Activated T-cell treated with anti-CD3 and anti-CD28 coated beads for 4 hours (primary cell): ENCODE measurements around the gene KLHL34.

Experiments
- DNase-seq: peaks from one replicate; pipeline ENCODE4 v3.0.0-alpha.2; 2020

KLHL34 gene, protein sequence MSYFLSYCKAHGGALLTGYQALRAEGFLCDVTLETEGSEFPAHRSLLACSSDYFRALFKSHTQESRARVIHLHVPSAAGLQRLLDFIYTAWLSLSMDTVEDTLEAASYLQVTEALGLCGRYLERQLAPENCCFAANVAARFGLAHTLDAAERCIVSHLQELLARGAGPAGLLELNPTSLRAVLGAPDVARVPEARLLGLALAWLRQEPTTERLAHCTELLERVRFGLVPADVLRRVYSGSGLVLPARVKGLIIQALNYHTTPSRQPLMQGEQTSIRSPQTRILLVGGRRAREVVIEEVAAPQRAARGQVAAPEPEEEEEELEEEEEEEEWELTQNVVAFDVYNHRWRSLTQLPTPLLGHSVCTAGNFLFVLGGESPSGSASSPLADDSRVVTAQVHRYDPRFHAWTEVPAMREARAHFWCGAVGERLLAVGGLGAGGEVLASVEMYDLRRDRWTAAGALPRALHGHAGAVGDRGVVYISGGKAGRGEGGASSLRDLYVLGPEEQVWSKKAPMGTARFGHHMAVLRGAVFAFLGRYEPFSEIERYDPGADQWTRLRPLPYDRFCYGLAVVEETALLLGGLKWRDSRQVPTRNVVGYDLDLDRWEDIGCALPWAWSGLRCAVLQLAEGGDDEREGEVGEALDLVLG

DNA sequence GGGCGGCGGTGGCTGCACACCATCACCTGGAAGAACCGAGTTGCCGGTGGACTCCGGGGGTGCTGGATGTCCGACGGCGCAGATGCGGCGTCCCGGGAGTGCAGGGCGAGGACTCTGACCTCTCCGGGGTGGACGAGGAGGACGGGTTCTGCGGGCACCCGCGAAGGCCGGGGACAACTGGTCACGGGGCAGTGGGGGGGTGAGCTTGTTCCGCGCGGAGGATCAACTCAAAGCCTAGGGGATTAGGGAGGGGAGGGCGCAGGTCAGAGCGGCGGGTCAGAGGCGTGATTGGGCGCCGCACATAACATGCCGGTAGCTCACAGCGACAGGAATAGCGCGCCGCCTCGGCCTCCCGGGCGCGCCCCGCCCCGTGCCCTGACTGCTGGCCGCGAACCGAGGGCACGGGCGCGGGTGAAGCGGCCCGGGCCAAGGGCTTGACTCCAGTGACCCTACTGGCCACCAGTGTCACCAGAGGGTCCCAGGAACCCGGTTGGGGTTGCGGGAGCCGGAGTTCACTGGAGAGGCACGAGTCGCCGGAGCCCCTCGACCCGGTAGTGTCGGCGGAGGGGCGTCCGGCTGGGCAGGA, at the start of gene KLHL34:
KLHL34 (minus strand) TSS at position 179 of the 586 bp plus-strand sequence. CDS start 542 bp downstream, outside the sequence.
- DNase-seq, result no peak

DNA sequence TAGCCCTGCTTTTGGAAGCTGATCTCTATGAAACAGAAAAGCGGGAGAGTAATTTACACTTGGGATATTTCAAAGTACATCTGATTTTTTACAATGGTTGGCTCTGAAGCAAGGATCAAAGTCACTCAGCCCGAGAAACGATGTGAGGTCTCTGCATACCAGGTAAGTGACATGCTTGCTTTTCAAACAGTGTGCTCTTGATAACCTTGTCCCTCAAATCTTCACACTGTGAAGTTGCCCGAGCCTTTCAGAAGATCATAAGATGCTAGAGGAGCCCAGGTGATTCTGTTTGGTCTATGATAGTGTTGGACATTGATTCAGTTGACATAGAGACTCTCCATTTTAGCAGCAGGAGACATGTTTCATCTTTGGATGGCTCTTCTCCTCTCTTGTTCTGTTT, 47.1 kb upstream of the KLHL34 start:
- DNase-seq, result no peak

DNA sequence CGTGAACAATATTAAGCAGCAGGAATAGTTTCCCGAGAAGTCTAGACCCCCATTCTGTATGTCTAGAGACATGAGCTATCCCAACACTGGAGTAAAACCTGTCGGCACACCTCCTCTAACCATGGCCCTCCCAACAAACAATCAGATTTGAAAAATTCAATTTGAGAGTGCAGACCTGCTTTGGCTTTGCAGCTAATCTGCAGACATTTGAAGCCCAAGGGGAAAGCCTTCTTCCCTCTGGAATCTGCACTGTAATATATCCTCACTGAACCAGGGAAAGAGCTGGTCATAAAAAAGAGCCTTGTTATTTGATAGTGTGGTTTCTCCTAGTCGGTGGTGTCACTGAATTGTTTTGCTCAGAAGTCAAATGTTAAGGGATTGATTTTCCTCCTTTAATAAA, 44.6 kb upstream of the KLHL34 start:
- no peak for DNase-seq

DNA sequence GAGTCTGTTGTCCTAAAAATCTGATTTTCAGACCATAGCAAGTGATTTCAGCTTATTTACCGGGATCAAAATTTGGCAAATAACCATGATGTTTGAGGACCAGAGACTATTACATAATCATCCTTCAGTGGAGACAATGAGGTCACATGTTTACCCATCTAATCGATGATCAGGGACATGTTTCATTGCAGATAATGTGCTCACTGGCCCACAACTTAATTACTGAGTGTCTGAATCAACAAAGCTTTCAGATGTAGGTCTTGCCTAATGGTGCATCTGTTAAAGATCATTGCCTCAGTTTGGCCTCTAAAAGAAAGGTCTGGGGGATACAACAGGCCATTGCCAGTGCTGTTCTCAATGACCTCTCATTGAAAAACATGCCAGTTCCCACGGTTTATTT, 42.8 kb upstream of the KLHL34 start:
- DNase-seq, result no peak

DNA sequence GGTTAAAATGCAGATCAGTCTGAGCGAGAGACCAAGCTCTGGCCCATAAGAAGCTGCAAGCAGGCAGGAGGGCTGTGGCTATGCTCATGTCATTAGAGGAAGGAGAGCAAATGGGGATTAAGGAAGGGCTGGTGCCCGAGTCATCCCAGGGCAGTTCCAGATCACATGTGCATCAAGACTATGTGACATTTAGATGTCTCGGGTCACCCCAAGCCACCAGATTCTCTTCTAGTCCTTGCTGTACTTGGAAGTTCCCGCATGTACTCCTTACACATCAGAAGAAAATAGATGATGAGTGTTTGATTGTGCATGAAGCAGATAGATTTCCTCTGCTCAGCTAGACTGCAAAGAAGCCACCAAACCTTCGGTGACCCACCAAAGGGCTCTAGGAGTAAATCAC, 42.1 kb upstream of the KLHL34 start:
- no peak for DNase-seq

DNA sequence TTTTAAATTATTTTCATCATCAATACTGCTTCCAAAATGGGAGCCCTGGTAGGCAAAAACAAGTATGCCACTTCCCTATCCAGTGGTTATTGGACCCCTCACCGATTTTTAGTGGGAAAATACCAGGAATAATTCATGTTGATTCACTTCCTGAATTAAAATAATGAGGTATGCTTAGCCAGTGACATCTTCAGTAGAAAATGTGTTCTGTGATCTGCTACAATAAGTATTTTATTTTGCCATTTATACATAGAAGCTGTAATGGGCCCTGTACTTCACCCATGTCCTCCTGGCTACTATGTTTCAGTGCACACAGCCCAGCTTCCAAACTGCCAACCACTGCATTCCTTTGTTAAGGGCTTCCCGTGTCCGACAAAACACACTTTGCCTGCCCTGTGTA, 41.0 kb upstream of the KLHL34 start:
- no peak for DNase-seq

DNA sequence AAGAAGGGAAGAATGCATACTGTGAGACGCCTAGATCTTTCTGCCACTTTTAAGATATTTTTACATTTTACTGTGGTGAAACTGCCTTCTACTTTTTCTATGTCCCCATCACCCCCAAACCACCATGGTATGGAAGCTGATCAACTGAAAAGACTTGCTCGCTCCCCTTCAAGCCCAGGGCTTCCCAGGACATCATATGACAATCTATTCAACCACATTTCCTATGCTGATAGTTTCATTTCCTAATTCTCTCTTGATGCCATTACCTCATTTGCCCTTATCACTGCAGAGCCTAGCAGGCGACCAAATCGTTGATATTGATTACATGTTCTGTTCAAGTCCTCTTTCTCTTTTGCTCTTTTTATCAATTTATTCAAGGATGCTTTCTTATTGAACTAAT, 40.1 kb upstream of the KLHL34 start:
- DNase-seq, result no peak

DNA sequence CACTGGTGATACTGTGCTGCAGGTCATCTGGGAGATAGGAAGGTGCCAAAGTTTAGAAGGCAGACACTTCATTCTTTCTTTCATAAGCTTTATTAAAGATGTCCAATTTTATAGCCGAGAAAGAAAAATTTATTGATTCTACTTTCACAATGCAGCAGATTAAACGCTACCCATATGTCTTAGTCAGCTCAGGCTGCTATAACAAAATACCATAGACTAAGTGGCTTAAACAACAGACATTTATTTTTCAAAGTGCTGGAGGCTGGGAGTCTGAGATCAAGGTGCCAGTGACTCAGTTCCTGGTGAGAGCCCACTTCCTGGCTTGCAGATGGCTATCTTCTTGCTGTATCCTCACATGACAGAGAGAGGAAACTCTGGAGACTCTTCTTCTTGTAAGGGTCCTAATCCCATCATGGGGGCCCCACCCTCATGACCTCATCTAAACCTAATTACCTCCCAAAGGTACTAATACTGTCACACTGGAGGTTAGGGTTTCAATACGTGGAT, 33.4 kb upstream of the KLHL34 start:
- no peak for DNase-seq

DNA sequence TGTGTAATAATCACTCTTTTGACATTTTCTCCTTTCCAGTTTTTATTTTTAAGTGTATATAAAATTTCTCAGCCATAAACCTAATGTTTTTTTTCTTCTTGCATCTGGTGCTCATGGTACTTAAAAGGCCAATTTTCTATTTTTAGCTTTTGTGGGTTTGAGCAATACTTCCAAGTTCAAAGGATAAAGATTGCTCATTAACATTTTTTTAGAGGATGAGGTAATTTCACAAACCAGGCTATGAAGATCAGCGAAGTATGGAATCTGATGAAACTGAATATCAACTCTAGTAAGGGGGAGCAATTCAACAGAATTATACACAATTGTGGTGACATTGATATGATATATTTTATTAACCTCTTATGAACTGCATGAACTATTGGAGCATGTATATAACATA, 25.8 kb upstream of the KLHL34 start:
- no peak for DNase-seq

DNA sequence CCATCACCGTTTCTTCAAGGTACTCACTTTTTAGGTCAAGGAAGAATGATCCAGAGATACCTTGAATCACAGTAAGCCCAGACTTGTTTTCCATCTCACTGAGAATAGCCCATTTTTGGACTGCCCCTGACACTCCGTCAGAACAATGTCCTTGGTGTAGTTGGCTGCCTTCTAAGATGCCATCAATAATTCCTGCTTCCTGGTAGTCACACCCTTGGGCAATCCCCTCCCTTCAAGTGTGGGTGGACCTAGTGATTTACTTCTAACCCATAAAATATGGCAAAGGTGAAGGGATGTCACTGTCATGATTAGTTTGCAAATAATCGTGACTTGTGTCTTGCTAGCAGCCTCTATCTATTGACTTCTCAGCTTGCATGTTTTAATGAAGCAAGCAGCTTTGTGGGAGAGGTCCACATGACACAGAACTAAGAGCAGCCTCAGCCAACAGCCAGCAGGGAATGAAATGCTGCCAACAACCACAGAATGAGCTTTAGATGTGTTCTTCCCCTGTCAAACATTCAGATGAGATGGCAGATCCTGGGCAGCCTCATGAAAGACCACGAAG, 20.0 kb upstream of the KLHL34 start:
- DNase-seq, result no peak

DNA sequence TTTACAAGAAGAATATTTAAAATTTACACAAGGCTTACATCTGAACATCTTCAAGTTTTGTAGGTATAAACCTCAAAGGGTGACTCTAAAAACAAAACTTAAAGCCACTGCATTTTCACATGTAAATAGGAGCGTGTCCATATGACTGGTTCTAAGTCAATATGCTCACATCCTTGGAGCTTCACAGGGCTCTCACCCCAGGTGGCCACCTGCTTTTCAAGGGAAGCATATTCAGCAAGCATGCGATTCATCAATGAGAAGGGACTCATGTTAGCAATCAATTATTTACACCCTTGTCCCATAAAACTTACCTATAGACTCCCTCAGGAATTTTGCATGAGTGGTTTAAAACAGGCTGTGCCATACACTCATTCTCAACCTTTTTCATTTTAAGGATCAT, 17.8 kb upstream of the KLHL34 start:
- DNase-seq, result no peak

DNA sequence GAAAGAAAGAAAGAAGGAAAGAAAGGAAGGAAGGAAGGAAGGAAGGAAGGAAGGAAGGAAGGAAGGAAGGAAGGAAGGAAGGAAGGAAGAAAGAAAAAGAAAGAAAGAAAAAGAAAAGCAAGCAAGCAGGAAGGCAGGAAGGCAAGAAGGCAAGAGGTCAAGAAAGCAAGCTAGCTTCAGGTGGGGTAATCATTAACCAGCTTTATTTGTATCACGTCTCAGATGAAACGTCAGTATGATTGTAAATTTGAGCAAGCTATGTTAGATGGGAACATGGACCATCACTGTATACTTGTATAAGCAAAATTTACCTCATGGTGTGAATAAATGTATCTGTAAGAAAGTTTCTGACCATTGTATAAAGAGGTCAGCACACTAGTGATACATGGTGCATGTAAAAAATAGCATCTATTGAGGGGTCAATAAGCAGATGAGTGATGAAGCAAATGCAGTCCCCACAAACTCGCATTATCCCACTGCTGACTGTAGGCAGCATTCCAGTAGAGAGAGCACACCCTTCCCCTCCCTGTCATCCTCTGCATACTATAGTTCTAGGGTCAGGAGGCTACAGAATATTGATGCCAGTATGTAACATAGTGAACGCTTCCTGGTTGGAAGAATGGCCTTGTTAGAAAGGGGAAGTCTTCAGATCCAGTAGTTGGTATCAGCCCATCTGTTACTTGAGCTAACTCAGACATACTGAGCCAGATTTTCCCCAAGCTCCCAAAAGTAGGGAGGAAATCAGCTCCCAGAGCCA, 16.5 kb upstream of the KLHL34 start:
- DNase-seq, result no peak

DNA sequence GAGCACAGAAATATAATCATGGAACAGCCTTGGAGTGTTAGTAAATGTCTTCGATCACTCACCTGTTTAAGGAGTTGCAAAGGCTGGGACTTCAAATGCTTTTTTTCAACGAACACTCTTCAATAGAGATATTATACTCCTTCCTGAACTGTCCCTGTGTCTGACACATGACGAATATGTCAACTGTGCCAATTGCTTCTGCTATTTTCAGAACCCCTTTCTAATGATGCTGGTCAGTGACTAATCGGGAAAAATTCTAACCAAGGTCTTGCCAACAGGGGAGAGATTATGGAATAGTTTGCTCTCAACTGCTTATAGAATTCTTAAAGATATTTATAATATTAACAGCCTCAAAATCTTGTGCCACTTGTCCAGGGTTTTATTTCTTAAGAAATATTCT, 8.5 kb upstream of the KLHL34 start:
- no peak for DNase-seq

DNA sequence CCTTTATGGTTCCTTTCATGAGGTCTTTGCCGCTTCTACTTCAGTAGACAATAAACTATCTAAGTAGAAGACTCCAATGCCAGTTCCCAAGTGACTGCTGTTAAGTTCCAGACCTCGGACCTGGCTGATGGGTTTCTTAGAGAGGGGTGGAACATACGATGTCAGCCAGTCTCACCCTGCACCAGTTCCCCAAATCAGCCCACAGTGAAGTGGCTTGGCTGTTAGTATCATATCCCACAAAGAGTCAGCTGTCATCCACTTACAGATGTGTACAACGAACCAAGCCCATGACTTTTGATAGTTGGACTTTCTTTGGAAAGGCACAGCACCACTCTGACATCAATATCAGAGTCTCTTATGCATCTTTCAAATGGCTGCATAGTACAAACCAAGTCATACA, 8.1 kb upstream of the KLHL34 start:
- DNase-seq, result no peak

DNA sequence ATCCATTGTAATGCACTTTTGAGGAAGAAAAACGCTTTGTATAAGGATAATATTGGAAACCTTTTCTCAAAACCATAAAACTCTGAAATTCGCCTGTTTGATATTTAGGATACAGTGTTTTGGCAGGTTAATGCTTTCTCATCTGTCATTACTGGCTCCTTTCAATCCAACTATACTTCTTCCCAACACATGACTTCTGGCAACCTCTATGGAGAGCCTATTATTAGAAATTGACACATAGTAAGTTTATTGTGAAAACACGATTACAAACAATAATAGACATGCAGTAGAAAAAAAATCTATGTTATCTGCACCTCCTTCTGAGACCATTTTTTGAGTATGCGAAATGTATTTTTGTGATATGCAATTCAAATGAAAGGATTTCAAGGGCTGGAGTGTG, 4.6 kb upstream of the KLHL34 start:
- DNase-seq, result no peak

DNA sequence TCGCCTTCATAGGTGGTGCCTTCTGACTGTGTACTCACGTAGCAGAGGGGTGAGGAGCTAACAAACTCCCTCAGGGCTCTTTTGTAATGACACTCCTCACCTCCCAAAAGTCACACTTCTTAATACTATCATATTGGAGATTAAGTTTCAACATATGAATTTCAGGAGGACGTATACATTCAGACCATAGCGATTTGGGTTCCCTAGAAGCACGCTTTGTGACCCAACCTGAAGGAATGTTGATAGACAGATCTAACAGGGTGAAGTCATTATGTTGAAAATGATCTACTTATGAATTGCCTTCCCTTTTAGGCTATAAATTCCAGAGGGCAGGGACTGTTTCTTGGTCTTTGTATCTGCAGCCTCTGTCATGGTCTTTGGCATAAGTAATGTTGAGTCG, 3.2 kb upstream of the KLHL34 start:
- DNase-seq, result no peak

DNA sequence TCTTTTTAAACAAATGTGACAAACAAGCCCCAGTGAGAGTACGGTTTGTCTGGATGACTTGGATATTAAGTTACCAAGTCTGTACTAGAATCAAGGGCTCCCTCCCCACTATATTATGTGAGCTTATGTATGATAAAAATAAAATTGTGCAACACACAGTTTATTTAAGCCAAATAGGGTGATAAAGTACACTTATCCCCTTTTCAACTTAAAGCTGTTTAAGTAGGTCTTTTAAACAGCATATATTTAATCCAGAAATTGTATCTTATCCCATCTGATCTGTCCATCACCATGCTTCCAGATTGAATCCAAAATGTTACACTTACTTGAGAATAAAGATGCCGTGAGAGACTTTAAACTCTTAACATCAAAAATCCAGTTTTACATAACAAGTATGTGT, 2.0 kb upstream of the KLHL34 start:
- DNase-seq, result no peak

DNA sequence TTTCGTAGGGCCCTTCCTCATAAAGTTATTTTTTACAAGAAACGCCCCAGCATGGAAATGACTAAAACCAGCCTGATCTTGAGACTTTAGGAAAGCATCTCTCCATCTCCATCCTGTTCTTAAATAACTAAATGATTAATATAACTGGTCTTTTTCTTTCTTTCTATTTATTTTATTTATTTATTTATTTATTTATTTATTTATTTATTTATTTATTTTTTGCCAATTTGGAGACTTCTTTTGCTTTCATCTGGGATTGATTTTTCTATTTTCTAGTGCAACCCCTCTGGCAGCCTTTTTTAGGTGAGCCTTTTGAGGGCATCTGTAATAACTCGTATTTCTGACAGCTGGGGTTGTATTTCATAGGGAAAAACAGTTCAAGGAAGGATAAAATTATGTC, 1.2 kb upstream of the KLHL34 start:
- DNase-seq, result no peak

DNA sequence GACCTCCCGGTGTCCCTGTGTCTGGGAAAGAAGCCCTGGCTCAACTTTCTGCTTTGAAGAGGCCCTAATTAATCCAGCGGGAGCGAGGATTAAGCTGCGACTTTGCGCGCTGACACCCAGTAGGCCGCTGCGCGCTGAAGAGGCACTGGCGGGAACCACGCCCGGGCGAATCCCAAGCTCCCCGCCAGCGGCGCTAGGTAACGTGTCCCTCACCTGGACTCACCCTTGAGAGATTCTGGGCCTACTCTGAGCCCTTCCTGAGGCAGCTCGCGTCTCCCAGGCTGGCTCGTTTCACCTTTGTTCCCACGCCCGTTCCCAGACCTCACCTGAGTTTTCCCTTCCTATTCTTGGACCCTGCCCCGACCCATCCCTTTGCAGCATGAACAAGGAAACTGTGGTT, 616 bp upstream of the KLHL34 start:
- DNase-seq, result no peak

DNA sequence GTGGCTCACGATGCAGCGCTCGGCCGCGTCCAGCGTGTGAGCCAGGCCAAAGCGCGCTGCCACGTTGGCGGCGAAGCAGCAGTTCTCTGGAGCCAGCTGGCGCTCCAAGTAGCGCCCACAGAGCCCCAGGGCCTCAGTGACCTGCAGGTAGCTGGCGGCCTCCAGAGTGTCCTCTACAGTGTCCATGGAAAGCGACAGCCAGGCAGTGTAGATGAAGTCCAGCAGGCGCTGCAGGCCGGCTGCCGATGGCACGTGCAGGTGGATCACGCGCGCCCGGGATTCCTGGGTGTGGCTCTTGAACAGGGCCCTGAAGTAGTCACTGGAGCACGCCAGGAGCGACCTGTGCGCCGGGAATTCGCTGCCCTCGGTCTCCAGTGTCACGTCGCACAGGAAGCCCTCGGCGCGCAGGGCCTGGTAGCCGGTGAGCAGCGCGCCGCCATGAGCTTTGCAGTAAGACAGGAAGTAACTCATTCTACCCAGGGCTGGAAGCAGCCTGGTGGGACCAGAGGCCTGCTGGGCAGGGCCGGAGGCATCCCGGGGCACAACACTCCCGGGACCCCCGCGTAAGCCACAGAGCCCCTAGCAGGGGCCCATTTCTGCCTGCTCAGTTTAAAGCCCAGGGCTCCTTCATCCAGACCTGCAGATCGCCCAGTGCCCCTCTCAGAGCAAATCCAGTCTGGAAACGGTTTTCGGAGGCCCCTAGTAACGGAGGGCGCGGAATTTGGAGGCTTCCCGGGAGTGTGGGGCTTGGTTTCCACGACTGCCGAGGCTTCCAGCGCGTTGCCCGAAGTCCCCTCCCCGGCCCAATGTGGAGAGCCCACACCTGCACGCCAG, 595 bp downstream of the KLHL34 start:
- no peak for DNase-seq

DNA sequence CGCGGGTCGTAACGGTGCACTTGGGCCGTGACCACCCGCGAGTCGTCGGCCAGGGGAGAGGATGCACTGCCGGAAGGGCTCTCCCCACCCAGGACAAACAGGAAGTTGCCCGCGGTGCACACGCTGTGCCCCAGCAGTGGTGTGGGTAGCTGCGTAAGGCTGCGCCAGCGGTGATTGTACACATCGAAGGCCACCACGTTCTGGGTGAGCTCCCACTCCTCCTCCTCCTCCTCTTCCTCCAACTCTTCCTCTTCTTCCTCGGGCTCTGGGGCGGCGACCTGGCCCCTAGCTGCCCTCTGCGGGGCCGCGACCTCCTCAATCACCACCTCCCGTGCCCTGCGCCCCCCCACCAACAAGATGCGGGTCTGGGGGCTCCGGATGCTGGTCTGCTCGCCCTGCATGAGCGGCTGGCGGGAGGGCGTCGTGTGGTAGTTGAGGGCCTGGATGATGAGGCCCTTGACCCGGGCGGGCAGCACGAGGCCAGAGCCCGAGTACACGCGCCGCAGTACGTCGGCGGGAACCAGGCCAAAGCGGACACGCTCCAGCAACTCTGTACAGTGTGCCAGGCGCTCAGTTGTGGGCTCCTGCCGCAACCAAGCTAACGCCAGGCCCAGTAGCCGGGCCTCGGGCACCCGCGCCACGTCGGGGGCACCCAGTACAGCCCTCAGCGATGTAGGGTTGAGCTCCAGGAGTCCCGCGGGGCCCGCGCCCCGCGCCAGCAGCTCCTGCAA, 1.4 kb downstream of the KLHL34 start:
- DNase-seq, result no peak
